Effector memory CD4-positive, alpha-beta T cell (primary cell): ENCODE results near the gene SLC44A5.

Experiments
- DNase-seq, 3 donors: peaks; one replicate each; pipeline ENCODE4 v3.0.0-alpha.2; 2020
- H3K27ac ChIP-seq: 2 replicates; pipeline ENCODE4 v1.7.0; 2013; ENCODE audit warnings: mild to moderate bottlenecking, low read length, moderate library complexity; ENCODE audit not compliant: insufficient read depth, poor library complexity, severe bottlenecking
- H3K27me3 ChIP-seq: replicated peaks from 2 replicates; pipeline ENCODE4 v1.7.0; 2013; ENCODE audit warnings: mild to moderate bottlenecking, low read length; ENCODE audit not compliant: insufficient read depth, control insufficient read depth, poor library complexity, severe bottlenecking
- H3K36me3 ChIP-seq: 2 replicates; pipeline ENCODE4 v1.7.0; 2013; ENCODE audit warnings: mild to moderate bottlenecking, low read length, moderate library complexity; ENCODE audit not compliant: control insufficient read depth, insufficient read depth
- H3K4me1 ChIP-seq: 2 replicates; pipeline ENCODE4 v1.7.0; 2013; ENCODE audit warnings: low read length, mild to moderate bottlenecking; ENCODE audit not compliant: control insufficient read depth, insufficient read depth, poor library complexity, severe bottlenecking
- H3K4me3 ChIP-seq: 2 replicates; pipeline ENCODE4 v1.7.0; 2013; ENCODE audit warnings: low read length, low read depth, mild to moderate bottlenecking; ENCODE audit not compliant: insufficient read depth, poor library complexity, severe bottlenecking
- H3K9me3 ChIP-seq: 2 replicates; pipeline ENCODE4 v1.7.0; 2013; ENCODE audit warnings: mild to moderate bottlenecking, low read length, moderate library complexity; ENCODE audit not compliant: control insufficient read depth

Gene SLC44A5

DNA sequence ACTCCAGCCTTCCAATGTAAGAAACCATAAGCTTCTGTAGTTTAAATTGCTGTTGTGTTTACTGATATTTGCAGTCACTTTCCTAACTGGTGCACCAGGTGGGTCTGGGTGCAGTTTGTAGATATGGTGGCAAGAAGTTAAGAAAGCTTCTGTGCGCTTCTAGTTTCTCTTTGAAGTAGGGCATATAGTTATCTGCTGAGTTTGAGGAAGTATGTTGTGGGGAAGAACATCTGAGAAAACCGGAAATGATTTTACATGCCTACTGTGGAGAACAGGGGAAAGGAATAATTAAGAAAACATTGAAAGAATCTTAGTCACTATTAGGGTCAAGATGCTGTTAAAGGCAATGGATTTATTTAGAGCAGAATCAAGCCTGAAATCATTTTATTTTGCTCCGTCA lies 14.9 kb upstream of the SLC44A5 start:
- Histone ChIP-seq H3K9me3 (no peaks in the 10 kb centered on the region), H3K27ac (no peak overlapping the region), H3K36me3 (no peaks in the 10 kb centered on the region), H3K4me1 (no peaks in the 10 kb centered on the region), H3K27me3 (no peaks in the 10 kb centered on the region), H3K4me3 (no peak overlapping the region)
- no peak for DNase-seq

DNA sequence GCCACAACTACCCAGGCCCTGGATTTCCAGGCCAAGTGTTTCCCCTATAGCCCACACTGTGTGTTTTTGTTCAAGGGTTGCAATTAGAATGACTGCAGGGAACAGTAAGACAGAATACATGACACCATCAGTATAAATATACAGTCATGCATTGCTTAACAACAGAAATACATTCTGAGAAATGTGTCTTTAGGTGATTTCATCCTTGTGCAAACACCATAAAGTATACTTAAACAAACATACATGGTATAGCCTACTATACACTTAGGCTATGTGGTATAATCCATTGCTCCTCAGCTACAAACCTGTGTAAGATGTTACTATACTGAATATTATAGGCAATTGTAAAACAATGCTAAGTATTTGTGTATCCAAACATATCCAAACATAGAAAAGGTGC lies 7.5 kb upstream of the SLC44A5 start:
- Histone ChIP-seq H3K36me3 (no peaks in the 10 kb centered on the region), H3K4me3 (no peak overlapping the region), H3K27ac (no peak overlapping the region), H3K9me3 (no peaks in the 10 kb centered on the region), H3K27me3 (peaks cover 25% of the 10 kb centered on the region), H3K4me1 (peaks cover 12% of the 10 kb centered on the region)
- no peak for DNase-seq

DNA sequence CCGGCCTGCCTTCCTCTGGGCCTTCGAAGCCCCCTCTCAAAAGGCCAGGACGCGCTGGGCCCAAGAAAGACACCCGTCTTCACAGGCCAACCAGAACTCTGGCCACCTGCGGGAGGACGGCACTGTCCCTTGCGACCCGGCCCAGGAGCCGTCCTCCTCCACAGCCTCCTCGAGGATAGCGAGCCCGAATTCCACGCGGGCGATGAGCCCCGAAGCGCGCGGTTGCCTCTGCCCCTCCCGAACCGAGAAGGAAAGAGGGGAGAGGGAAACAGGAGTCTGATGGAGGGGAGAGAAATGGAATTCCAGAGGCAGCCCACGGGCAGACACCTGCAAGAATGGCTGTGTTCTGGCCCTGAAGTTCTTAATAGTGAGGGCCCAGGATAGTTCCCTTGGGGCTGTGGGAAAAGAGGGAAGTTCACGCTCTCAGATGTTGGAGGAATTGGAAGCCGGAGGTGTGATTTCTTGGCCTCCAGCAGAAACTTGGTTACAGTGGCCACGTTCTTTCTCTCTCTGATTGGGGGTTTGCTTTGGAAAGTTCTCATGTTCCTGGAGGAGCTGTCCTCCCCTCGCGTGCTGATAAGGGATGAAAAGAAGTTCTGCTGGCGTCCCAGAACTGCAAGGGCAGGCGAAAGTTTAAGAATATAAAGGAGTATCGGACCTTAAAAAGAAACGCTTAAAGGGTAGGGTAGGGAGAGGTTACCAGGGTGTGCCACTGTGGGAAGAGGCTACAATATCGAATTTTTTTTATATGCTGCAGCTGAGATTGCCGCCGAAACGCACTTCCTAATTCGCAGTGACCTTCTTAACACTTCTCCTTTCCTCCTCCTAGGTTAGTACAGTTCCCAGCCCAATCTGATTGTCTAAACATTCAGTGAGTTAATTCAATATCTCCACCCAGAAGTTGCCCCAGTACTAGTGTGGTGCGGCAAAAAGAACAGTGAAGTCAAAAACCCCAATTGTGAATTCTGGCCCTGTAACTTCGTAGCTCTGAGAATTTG lies 5.8 kb upstream of the SLC44A5 start:
- Histone ChIP-seq H3K27ac (no peak overlapping the region), H3K4me3 (no peak overlapping the region), H3K27me3 (peaks cover 30% of the 10 kb centered on the region), H3K4me1 (peaks cover 12% of the 10 kb centered on the region), H3K9me3 (no peaks in the 10 kb centered on the region), H3K36me3 (no peaks in the 10 kb centered on the region)
- DNase-seq = no peak

DNA sequence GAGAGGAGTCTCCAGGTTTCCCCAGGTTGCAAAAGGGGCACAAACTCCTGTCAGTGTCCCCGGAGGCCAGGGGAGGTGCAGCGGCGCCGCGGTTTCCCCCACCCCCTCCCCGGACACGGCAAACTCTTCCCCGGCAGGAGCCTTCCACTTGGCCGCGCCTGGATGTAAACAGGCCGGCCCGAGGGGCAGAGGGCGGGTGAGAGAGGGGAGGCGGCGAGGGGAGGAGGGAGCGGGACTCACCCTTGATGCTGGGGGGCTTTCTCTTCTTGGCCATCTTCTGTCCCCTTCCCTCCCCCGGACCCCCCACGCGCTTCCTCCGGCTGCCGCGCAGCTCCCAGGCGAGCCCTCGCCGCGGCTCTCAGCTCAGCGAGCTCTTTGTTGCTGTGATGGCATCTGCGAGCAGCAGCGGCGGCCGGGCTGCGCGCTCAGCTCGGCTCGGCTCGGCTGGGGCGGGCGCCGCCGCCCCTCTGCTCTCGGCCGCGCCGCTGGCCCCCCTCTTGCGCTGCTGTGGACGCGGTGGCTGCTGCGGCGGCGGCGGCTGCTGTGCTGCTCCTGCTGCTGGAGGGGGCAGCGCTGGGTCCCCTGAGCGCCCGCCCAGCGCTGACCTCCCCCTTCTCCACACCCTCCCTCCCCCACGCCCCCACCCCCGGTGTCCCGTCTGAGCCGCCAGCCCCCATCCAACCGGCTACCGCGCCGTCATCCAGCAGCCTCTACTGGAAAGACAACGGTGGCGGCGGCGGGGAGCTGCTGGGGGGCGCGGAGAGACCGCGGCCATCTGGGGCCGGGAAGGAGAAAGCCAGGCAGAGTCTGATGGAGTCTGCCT lies 4.9 kb upstream of the SLC44A5 start:
- H3K9me3 ChIP-seq = no peaks in the 10 kb centered on the region
- H3K4me1 ChIP-seq = peaks cover 12% of the 10 kb centered on the region
- no peak for DNase-seq
- peaks cover 30% of the 10 kb centered on the region for H3K27me3 ChIP-seq
- H3K27ac ChIP-seq = no peak overlapping the region
- H3K36me3 ChIP-seq = no peaks in the 10 kb centered on the region
- H3K4me3 ChIP-seq = peak overlapping the region; percentile 49

DNA sequence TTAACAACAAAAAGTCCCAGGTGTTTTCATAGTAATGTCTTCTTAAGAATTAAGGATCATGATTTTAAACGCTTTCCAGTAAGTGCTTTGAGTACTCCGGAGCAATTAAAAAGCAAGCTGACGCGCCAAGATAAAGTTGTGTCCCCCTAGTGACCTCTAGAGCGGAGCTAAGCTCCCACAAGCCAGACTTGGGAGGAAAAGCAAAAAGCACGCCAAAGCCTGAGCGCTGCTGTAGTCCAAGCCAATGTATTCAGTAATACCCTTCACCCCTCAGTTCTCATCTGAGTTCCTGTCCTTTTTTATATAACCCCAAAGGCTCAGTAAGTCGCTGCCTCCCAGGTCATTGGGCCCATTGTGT lies 3.5 kb upstream of the SLC44A5 start:
- no peak for DNase-seq
- H3K9me3 ChIP-seq = no peaks in the 10 kb centered on the region
- H3K4me3 ChIP-seq = peak overlapping the region; percentile 49
- H3K27me3 ChIP-seq = peaks cover 30% of the 10 kb centered on the region
- no peak overlapping the region for H3K27ac ChIP-seq
- peaks cover 12% of the 10 kb centered on the region for H3K4me1 ChIP-seq
- no peaks in the 10 kb centered on the region for H3K36me3 ChIP-seq

DNA sequence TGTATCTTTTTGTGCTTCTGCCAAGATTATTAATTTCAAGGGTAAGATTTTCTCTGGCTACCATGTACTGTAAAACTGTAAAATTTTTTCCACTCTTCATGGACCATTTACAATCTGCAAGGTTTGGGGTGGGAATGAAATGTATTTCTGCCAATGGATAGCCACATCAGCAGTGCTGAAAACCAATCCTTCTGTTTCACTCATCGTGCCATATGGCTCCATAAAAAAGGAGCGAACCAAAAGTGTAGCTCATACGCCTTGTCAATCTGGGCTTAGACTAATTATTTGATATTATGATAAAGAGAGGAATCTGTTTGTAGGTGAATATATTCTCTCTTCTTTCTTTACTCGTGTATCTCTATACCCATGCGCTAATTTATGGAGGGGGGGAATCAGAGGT lies 3.0 kb upstream of the SLC44A5 start:
- H3K9me3 ChIP-seq = no peaks in the 10 kb centered on the region
- no peaks in the 10 kb centered on the region for H3K36me3 ChIP-seq
- peaks cover 12% of the 10 kb centered on the region for H3K4me1 ChIP-seq
- H3K4me3 ChIP-seq = no peak overlapping the region
- DNase-seq = no peak
- H3K27ac ChIP-seq = no peak overlapping the region
- peaks cover 30% of the 10 kb centered on the region for H3K27me3 ChIP-seq

DNA sequence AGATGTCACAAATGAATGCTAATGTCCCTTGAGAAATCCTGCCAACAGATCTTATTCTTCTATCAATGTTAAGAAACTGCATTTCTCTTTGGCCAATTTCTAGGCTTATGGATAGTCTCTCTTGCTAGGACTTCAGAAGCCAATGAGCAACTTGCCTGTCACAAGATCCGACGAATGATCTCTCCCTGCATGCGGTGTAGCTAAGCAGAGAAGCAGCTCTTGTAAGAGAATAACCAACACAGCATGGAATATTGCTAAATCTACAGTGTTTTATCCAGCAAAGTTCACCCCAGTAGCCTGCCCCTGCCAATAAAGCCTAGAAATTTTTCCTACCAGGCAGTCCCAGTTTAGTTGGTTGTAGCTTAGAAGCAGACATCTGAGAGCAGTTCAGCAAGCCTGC lies 2.1 kb upstream of the SLC44A5 start:
- Histone ChIP-seq H3K36me3 (no peaks in the 10 kb centered on the region), H3K27me3 (peaks cover 30% of the 10 kb centered on the region), H3K4me1 (peaks cover 12% of the 10 kb centered on the region)

DNA sequence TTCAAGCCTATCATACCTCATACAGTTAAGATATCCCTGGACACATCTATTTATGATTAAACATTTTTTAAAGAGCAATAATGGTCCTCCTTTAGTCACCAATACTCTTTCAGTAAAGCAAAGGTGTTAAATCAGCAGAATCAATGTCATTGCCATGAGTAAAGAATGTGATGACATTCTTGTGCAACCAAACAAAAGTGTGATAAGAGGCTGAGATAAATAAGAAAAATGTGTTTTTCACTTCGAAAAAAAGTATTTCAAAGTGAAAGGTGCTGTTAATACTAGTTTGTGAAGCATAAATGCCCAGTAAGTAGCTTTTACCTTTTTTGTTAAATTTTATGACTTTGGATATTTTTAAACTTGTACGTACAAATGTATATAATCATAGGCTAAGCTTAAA lies 8.4 kb downstream of the SLC44A5 start:
- DNase-seq = no peak
- Histone ChIP-seq H3K27me3 (no peaks in the 10 kb centered on the region), H3K9me3 (no peaks in the 10 kb centered on the region), H3K4me3 (no peak overlapping the region), H3K4me1 (no peaks in the 10 kb centered on the region), H3K36me3 (no peaks in the 10 kb centered on the region), H3K27ac (no peak overlapping the region)

More for the DNA sequence above, 2.1 kb upstream of the SLC44A5 start:
- no peak overlapping the region for H3K4me3 ChIP-seq
- H3K27ac ChIP-seq = no peak overlapping the region
- no peak for DNase-seq
- no peaks in the 10 kb centered on the region for H3K9me3 ChIP-seq

DNA sequence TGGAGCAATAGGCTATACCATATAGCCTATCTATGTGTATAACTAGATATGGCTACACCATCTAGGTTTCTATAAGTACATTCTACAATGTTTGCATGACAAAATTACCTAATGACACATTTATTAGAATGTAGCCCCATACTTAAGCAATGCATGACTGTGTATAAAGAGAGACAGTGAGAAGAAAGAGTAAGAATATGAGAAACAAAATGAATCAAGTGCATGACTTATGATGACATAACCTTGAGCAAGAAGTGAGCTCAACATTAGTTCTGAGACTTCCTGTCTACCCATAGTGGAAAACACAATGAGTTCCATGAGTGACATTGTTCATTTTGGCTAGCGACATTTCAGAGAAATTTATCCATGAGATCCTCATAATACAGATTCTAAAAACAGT lies 10.1 kb downstream of the SLC44A5 start:
- DNase-seq = no peak
- no peaks in the 10 kb centered on the region for H3K9me3 ChIP-seq

DNA sequence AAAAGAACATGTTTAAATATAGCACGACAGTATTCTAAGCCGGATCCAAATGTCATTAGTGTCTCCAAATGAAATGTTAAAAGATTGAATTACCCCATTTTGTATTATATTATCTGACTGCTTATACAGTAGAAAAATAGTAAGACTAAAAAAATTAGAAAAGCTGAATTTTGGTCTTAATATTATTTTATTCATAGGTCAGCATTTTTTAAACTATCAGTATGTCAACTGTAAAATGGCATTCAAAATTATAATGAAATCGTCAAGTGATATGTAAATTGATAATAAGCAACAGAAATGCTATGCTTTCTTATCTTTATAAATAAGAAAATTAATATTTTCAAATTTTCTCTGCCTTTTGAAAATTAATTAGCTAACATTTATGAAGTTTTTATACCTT lies 16.6 kb downstream of the SLC44A5 start:
- no peak for DNase-seq

More for the DNA sequence above, 10.1 kb downstream of the SLC44A5 start:
- H3K27ac ChIP-seq = no peak overlapping the region
- H3K4me3 ChIP-seq = no peak overlapping the region
- no peaks in the 10 kb centered on the region for H3K27me3 ChIP-seq
- H3K4me1 ChIP-seq = no peaks in the 10 kb centered on the region
- no peaks in the 10 kb centered on the region for H3K36me3 ChIP-seq

More for the DNA sequence above, 16.6 kb downstream of the SLC44A5 start:
- no peaks in the 10 kb centered on the region for H3K9me3 ChIP-seq
- H3K4me3 ChIP-seq = no peak overlapping the region
- H3K4me1 ChIP-seq = no peaks in the 10 kb centered on the region
- no peaks in the 10 kb centered on the region for H3K36me3 ChIP-seq
- H3K27ac ChIP-seq = no peak overlapping the region
- H3K27me3 ChIP-seq = peaks cover 4% of the 10 kb centered on the region
